CD14-positive monocyte (primary cell): Measurements from ENCODE around the gene DET1. TPM values are rescaled to one million over a fixed set of nuclear protein-coding genes. Genes with fewer than 3 reads are reported as not detected.

Experiments
- DNase-seq, 3 donors: peaks; one replicate each; pipeline ENCODE4 v3.0.0-alpha.2; 2011 to 2022
- H2AFZ ChIP-seq: 2 replicates; pipeline ENCODE4 v1.6.0; 2012; ENCODE audit warnings: mild to moderate bottlenecking, low read depth, low read length, inconsistent platforms; ENCODE audit not compliant: insufficient read depth, poor library complexity, severe bottlenecking
- H3K27ac ChIP-seq, 2 donors: 1 replicate in 1 of 2; 2 replicates in 1 of 2; pipeline ENCODE4 v1.5.1; 2012 to 2013; ENCODE audit warnings: low read length in 2 of 2, control low read depth in 1 of 2, inconsistent platforms in 1 of 2, low read depth in 1 of 2, mild to moderate bottlenecking in 1 of 2
- H3K27me3 ChIP-seq, 2 donors: one replicate each; pipeline versions ENCODE4 v1.6.0 to v1.6.1; 2011 to 2013; ENCODE audit warnings: low read length in 2 of 2; ENCODE audit not compliant: control insufficient read depth in 2 of 2, insufficient read depth in 2 of 2
- H3K36me3 ChIP-seq, 2 donors: replicated peaks in 1 of 2; 1 replicate in 1 of 2; 2 replicates in 1 of 2; pipeline versions ENCODE4 v1.5.1 to v1.6.1; 2012 to 2013; ENCODE audit warnings: low read length in 2 of 2, control low read depth in 1 of 2, inconsistent platforms in 1 of 2, mild to moderate bottlenecking in 1 of 2; ENCODE audit not compliant: insufficient read depth in 2 of 2, control insufficient read depth in 1 of 2
- H3K4me1 ChIP-seq, 2 donors: 1 replicate in 1 of 2; 2 replicates in 1 of 2; pipeline versions ENCODE4 v1.5.1 to v1.6.1; 2012 to 2013; ENCODE audit warnings: low read length in 2 of 2, control low read depth in 1 of 2, inconsistent platforms in 1 of 2, mild to moderate bottlenecking in 1 of 2, moderate library complexity in 1 of 2; ENCODE audit not compliant: insufficient read depth in 2 of 2, control insufficient read depth in 1 of 2
- H3K4me2 ChIP-seq: replicated peaks from 2 replicates; pipeline ENCODE3; 2012; ENCODE audit warnings: low read length, moderate library complexity, mild to moderate bottlenecking; ENCODE audit not compliant: poor library complexity, severe bottlenecking; ENCODE audit errors: extremely low read depth
- H3K4me3 ChIP-seq, 3 experiments: fragments of 200-600 bp in 1 of 3; sonication (generic) in 1 of 3; replicated peaks in 1 of 3; 1 replicate in 2 of 3; 2 replicates in 1 of 3; pipeline ENCODE4 v1.5.1; 2011 to 2013; ENCODE audit warnings: low read length in 3 of 3, mild to moderate bottlenecking in 3 of 3, control low read depth in 2 of 3, low read depth in 2 of 3, inconsistent platforms in 1 of 3, moderate library complexity in 1 of 3
- H3K79me2 ChIP-seq: 2 replicates; pipeline ENCODE4 v1.6.0; 2012; ENCODE audit warnings: mild to moderate bottlenecking, control low read depth, inconsistent platforms, low read length, moderate library complexity; ENCODE audit not compliant: insufficient read depth
- H3K9ac ChIP-seq: 2 replicates; pipeline ENCODE4 v1.6.0; 2017; ENCODE audit warnings: low read length, mild to moderate bottlenecking; ENCODE audit not compliant: insufficient read depth, poor library complexity, severe bottlenecking
- H3K9me3 ChIP-seq, 2 donors: replicated peaks in 1 of 2; 1 replicate in 1 of 2; 2 replicates in 1 of 2; pipeline versions ENCODE4 v1.5.1 to v1.6.1; 2012 to 2013; ENCODE audit warnings: low read length in 2 of 2, control low read depth in 1 of 2; ENCODE audit not compliant: control insufficient read depth in 1 of 2, insufficient read depth in 1 of 2
- H4K20me1 ChIP-seq: 2 replicates; pipeline ENCODE4 v1.6.0; 2012; ENCODE audit warnings: mild to moderate bottlenecking, low read length, control low read depth, moderate library complexity; ENCODE audit not compliant: insufficient read depth
- H3K27ac Mint-ChIP-seq, 7 donors: one replicate each; pipeline ENCODE4 v1.8.0; 2020; ENCODE audit warnings: mild to moderate bottlenecking in 7 of 7, mixed read lengths in 7 of 7, moderate library complexity in 6 of 7, inconsistent platforms in 2 of 7
- H3K27me3 Mint-ChIP-seq, 3 donors: one replicate each; pipeline ENCODE4 v1.8.0; 2021 to 2022; ENCODE audit warnings: low read depth in 3 of 3, mild to moderate bottlenecking in 3 of 3, mixed read lengths in 3 of 3, moderate library complexity in 3 of 3, inconsistent platforms in 1 of 3
- H3K36me3 Mint-ChIP-seq, 2 donors: one replicate each; pipeline ENCODE4 v1.8.0; 2020; ENCODE audit warnings: mixed read lengths in 2 of 2, inconsistent platforms in 1 of 2, mild to moderate bottlenecking in 1 of 2
- H3K4me1 Mint-ChIP-seq: one replicate; pipeline ENCODE4 v1.8.0; 2020; ENCODE audit warnings: mild to moderate bottlenecking, mixed read lengths
- H3K4me3 Mint-ChIP-seq, 2 donors: one replicate each; pipeline ENCODE4 v1.8.0; 2020; ENCODE audit warnings: mild to moderate bottlenecking in 2 of 2, mixed read lengths in 2 of 2, moderate library complexity in 1 of 2
- H3K9me3 Mint-ChIP-seq, 7 donors: one replicate each; pipeline ENCODE4 v1.8.0; 2020 to 2022; ENCODE audit warnings: mixed read lengths in 7 of 7, mild to moderate bottlenecking in 6 of 7, moderate library complexity in 6 of 7, inconsistent platforms in 2 of 7
- CTCF ChIP-seq: fragments of 200-600 bp; IDR thresholded peaks from one replicate; pipeline ENCODE4 v1.8.0; 2022; ENCODE audit warnings: antibody characterized with exemption, mild to moderate bottlenecking
- WGBS: methylation state at CpG from one replicate; pipeline ENCODE4 v1.1.5; 2013; ENCODE audit warnings: missing lambda C conversion rate; ENCODE audit not compliant: insufficient coverage; 5-methylcytosine and 5-hydroxymethylcytosine counted together
- intact Hi-C, 2 donors: fragments of 100-400 bp; cut with micrococcal nuclease; formaldehyde crosslinking; loops; one replicate each; pipeline versions ENCODE4 v1.15.0 to v1.15.1; 2023
- polyA plus RNA-seq, 3 donors: library from polyadenylated mRNA; depleted of rRNA in 1 of 3; unstranded in 2 of 3; stranded (reverse) in 1 of 3; fragments of 300-500 nt in 2 of 3; fragments of >200 nt in 1 of 3; fragmentation: Illumina TruSeq in 2 of 3; gene quantifications; 1 replicate in 2 of 3; 2 replicates in 1 of 3; pipeline ENCODE4 v1.2.3, GENCODE V29; 2012 to 2021

Gene DET1
- polyA plus RNA-seq, 3 donors, result 0.88 to 3.4 (median 1.8) TPM

- Histone ChIP-seq H3K9me3 (no peaks in the 10 kb centered on the region), H3K4me1 (no peaks in the 10 kb centered on the region), H3K27me3 (no peaks in the 10 kb centered on the region), H3K36me3 (peaks cover 31 to 52% of the 10 kb centered on the region in 2 donors), H3K79me2 (no peaks in the 10 kb centered on the region), H3K4me3 (no peak overlapping the region), H3K4me2 (no peak overlapping the region), H3K9ac (no peak overlapping the region), H3K27ac (no peak overlapping the region), H2AFZ (no peak overlapping the region), H4K20me1 (no peaks in the 10 kb centered on the region)
- Mint-ChIP-seq H3K27ac (peak overlapping the region in 2 of 7 donors; percentile 39 to 57), H3K4me3 (no peak overlapping the region), H3K9me3 (no peaks in the 10 kb centered on the region), H3K27me3 (peaks cover 0 to 3% (median 0%) of the 10 kb centered on the region in 3 donors), H3K4me1 (peaks cover 2% of the 10 kb centered on the region), H3K36me3 (peaks cover 54 to 55% of the 10 kb centered on the region in 2 donors)
- intact Hi-C loops, result no loop called here
- DNase-seq, result no peak
- no peak for TF ChIP-seq CTCF
- WGBS, result 100% methylated on average over 2 of the region's 5 CpGs
Measured at GRCh38 chr15:88512601-88513000, 33.9 kb downstream of the DET1 start.

- intact Hi-C loops, result no loop called here
- H3K4me1 ChIP-seq, result no peaks in the 10 kb centered on the region
- H4K20me1 ChIP-seq, result no peaks in the 10 kb centered on the region
- H2AFZ ChIP-seq, result no peak overlapping the region
- H3K4me1 Mint-ChIP-seq, result peaks cover 2% of the 10 kb centered on the region
- no peak overlapping the region for H3K4me3 Mint-ChIP-seq
- H3K9me3 ChIP-seq, result no peaks in the 10 kb centered on the region
- H3K27me3 ChIP-seq, result no peaks in the 10 kb centered on the region
- WGBS, result no CpG with 5 or more reads among the region's 3 CpGs
- H3K4me2 ChIP-seq, result no peak overlapping the region
- no peak overlapping the region for H3K9ac ChIP-seq
- H3K36me3 ChIP-seq, result peaks cover 31 to 57% of the 10 kb centered on the region in 2 donors
- no peaks in the 10 kb centered on the region for H3K79me2 ChIP-seq
- peaks cover 0 to 3% (median 0%) of the 10 kb centered on the region in 3 donors for H3K27me3 Mint-ChIP-seq
- H3K27ac ChIP-seq, result no peak overlapping the region
- H3K36me3 Mint-ChIP-seq, result peaks cover 54 to 59% of the 10 kb centered on the region in 2 donors
- no peak for DNase-seq
- H3K27ac Mint-ChIP-seq, result no peak overlapping the region
- H3K4me3 ChIP-seq, result no peak overlapping the region
- TF ChIP-seq CTCF, result no peak
- H3K9me3 Mint-ChIP-seq, result no peaks in the 10 kb centered on the region
Measured at GRCh38 chr15:88512078-88512477, 34.4 kb downstream of the DET1 start.
